Measurements from ENCODE around the gene CDK5RAP3. TPM values are rescaled to one million over a fixed set of nuclear protein-coding genes. Genes with fewer than 3 reads are reported as not detected.
A peak's percentile ranks its signal among the peaks of the same experiment; 100 is the strongest.

The CDK5RAP3 gene
- total RNA-seq, 2 donors from 2014 or later = 125 to 192 TPM

DNA sequence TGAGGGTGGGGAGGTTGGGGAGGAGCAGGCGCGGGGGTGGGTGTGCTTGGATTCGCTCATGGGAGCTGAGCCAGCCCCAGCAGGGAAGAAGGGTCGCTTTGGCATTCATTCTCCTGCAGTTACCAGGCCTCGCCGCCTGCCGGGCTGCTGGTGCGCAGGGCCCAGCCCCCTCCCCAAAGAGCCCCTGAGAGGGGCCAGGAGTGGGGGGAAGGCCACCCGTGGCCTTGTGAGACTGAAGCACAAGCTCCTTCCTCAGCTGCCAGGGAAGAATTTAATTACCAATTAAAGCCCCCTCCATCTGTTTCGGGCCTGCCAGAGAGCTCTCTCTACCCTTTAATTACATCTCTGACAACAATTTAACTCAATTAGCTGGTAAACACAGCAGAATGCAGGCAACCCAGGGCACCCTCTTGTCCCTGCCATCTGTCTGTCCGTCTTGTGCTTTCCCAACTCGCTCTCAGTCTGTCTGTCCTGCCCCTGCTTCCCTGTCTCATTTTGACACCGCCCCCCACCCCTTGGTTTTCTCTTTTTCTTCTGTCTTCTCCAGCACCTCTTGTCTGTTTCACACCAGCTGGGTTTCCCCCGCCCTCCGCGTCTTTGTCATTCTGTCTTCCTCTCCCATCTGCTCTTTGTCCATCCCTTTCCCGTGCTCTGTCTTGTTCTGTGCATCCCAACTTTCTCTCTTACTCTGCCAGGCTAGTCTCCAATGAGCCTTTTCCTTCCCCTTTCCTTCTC, 32.7 kb downstream of the CDK5RAP3 start:
- TF ChIP-seq, protein P1, sequence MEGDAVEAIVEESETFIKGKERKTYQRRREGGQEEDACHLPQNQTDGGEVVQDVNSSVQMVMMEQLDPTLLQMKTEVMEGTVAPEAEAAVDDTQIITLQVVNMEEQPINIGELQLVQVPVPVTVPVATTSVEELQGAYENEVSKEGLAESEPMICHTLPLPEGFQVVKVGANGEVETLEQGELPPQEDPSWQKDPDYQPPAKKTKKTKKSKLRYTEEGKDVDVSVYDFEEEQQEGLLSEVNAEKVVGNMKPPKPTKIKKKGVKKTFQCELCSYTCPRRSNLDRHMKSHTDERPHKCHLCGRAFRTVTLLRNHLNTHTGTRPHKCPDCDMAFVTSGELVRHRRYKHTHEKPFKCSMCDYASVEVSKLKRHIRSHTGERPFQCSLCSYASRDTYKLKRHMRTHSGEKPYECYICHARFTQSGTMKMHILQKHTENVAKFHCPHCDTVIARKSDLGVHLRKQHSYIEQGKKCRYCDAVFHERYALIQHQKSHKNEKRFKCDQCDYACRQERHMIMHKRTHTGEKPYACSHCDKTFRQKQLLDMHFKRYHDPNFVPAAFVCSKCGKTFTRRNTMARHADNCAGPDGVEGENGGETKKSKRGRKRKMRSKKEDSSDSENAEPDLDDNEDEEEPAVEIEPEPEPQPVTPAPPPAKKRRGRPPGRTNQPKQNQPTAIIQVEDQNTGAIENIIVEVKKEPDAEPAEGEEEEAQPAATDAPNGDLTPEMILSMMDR (IDR thresholded peaks at IDR 0.05) = no peak
- Histone ChIP-seq H3K36me3 (no peaks in the 10 kb centered on the region), H3K4me3 (no peak overlapping the region), H3K4me1 (ENCODE audit: control insufficient read depth in 1 of 2, low read depth in 2 of 2) (peaks cover 0 to 8% of the 10 kb centered on the region in 2 donors), H3K27me3 (replicated peaks; ENCODE audit: insufficient read depth) (no peaks in the 10 kb centered on the region), H3K9me3 (no peaks in the 10 kb centered on the region), H3K27ac (no peak overlapping the region)
- ATAC-seq (ENCODE audit: insufficient number of reproducible peaks, low FRiP score, low read depth) (no peak), DNase-seq (ENCODE audit: low spot score) (no peak)

DNA sequence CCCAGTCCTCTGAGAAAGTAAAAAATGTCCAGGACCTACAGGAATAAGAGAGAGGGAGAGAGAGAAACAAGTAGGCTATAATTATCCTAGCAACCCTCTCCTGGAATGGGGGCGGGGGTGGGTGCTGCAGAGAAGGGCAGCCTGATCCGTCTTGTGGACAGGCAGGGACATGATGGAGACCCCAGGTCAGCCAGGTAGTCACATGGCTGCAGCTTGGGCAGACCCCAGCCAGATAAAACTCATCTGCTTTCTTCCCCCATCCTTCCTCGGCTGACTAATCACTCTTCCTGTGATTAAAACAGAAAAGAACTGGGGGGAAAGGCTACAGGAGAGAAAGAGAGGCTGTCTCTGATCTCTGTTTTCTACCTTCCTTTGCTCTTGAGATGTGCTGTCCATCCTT, 34.1 kb downstream of the CDK5RAP3 start:
- H3K4me3 ChIP-seq = no peak overlapping the region
- ATAC-seq (ENCODE audit: insufficient number of reproducible peaks, low FRiP score, low read depth) = no peak
- no peaks in the 10 kb centered on the region for H3K9me3 ChIP-seq
- TF ChIP-seq, protein P1 (IDR thresholded peaks at IDR 0.05) = no peak
- no peak overlapping the region for H3K27ac ChIP-seq
- no peaks in the 10 kb centered on the region for H3K36me3 ChIP-seq
- peaks cover 0 to 8% of the 10 kb centered on the region in 2 donors for H3K4me1 ChIP-seq (ENCODE audit: control insufficient read depth in 1 of 2, low read depth in 2 of 2)
- H3K27me3 ChIP-seq (replicated peaks; ENCODE audit: insufficient read depth) = no peaks in the 10 kb centered on the region
- no peak for DNase-seq (ENCODE audit: low spot score)

DNA sequence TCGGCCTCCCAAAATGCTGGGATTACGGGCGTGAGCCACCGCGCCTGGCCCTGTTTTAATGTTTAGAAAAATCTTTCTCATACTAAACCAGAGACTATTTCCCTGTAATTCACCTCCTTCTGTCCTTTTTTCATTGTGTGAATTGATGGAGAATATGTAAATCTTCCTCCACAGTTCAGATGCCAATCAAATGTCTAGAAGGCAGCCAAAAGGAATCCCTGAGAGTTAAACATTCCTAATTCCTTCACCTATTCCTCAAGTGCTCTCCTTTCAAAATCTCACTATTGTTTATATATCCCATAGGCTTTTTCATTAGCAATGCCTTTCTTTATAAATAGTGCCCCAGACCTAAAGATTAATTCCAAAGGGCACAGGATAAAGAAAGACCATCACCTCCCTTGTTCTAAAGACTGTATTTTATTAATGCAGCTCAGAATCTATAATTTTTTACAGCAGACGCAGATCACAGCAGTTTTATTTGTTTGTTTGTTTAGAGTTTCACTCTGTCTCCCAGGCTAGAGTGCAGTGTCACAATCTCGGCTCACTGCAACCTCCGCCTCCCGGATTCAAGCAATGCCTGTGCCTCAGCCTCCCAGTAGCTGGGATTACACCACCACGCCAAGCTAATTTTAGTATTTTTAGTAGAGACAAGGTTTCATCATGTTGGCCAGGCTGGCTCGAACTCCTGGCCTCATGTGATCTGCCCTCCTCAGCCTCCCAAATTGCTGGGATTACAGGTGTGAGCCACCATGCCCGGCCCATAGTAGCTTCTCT, 36.2 kb downstream of the CDK5RAP3 start:
- DNase-seq (ENCODE audit: low spot score) (no peak), ATAC-seq (ENCODE audit: insufficient number of reproducible peaks, low FRiP score, low read depth) (no peak)
- Histone ChIP-seq H3K4me3 (no peak overlapping the region), H3K36me3 (no peaks in the 10 kb centered on the region), H3K9me3 (no peaks in the 10 kb centered on the region), H3K27me3 (replicated peaks; ENCODE audit: insufficient read depth) (no peaks in the 10 kb centered on the region), H3K27ac (no peak overlapping the region), H3K4me1 (ENCODE audit: control insufficient read depth in 1 of 2, low read depth in 2 of 2) (peaks cover 7 to 10% of the 10 kb centered on the region in 2 donors)
- TF ChIP-seq, protein P1 (IDR thresholded peaks at IDR 0.05) = no peak

DNA sequence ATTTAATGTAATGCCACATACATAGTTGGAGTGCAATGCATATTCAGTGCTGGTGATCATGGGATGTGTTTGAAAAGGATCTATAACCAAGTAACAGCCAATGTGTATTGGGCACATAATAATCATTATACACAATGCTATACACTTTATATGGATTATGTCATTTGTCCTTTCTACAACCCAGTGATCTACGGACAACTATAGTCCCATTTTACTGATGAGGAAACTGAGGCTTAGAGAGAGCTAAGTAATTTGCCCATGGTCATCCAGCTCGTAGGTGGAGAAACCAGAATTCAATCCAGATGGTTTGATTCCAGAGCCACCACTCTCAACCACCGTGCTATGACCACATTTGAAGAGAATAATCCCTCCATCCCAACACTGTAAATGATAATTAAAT, 39.3 kb downstream of the CDK5RAP3 start:
- H3K9me3 ChIP-seq = no peaks in the 10 kb centered on the region
- ATAC-seq (ENCODE audit: insufficient number of reproducible peaks, low FRiP score, low read depth) = no peak
- no peaks in the 10 kb centered on the region for H3K36me3 ChIP-seq
- no peak overlapping the region for H3K27ac ChIP-seq
- TF ChIP-seq, protein P1 (IDR thresholded peaks at IDR 0.05) = no peak
- no peak overlapping the region for H3K4me3 ChIP-seq
- no peak for DNase-seq (ENCODE audit: low spot score)
- no peaks in the 10 kb centered on the region for H3K27me3 ChIP-seq (replicated peaks; ENCODE audit: insufficient read depth)
- H3K4me1 ChIP-seq (ENCODE audit: control insufficient read depth in 1 of 2, low read depth in 2 of 2) = peaks cover 4 to 28% of the 10 kb centered on the region in 2 donors

DNA sequence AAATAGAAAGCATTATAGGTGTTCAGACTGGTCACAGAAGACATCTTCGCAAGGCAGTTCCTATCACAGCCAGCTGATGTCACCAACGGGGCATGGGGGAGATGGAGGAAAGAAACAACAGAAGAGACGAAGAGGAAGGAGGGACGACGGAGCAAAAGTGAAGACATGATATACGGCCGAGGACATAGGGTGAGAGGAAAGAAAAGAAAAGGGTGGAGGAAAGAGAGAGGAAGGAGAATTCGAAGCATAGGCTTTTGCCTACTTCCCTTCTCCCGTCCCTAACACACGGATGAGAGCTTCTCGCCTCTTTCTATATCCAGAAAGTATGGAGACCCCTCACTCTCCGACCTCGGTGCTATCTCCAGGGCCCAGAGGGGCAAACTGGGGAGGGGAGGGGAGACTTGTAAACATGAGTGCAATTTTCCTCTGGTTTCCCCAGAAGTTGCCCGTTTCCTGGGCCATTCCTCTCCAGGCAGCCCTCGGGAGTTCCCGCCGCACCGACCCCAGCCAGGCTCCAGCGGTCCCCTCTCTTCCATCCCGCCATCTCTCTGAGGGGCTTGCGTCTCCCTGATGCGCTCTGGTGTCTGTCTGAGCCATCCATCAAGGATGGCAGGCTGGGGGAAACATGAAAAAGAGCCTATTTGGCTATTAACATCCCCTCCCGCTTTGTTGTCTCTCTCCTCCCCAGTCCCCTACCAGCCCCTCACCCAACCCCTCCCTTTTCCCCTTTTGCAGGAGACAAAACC, 40.7 kb downstream of the CDK5RAP3 start:
- ATAC-seq (ENCODE audit: insufficient number of reproducible peaks, low FRiP score, low read depth) (no peak), DNase-seq (ENCODE audit: low spot score) (no peak)
- no peaks in the 10 kb centered on the region for H3K36me3 ChIP-seq
- H3K4me3 ChIP-seq = peak overlapping the region; percentile 68
- H3K9me3 ChIP-seq = no peaks in the 10 kb centered on the region
- TF ChIP-seq, protein P1 (IDR thresholded peaks at IDR 0.05) = no peak
- peaks cover 4 to 28% of the 10 kb centered on the region in 2 donors for H3K4me1 ChIP-seq (ENCODE audit: control insufficient read depth in 1 of 2, low read depth in 2 of 2)
- H3K27ac ChIP-seq = no peak overlapping the region
- no peaks in the 10 kb centered on the region for H3K27me3 ChIP-seq (replicated peaks; ENCODE audit: insufficient read depth)

All from thoracic aorta (tissue), 2 donors.